Right lobe of liver (tissue), 4 donors: ENCODE measurements around the gene SH3PXD2A.

Experiments used
- CTCF ChIP-seq, 4 donors: fragments of 200-600 bp in 3 of 4; fragments of 450-650 bp in 1 of 4; IDR thresholded peaks; one replicate each; pipeline versions ENCODE4 v1.5.1 to v1.8.0; 2016 to 2022; ENCODE audit warnings: antibody characterized with exemption in 4 of 4, mild to moderate bottlenecking in 2 of 4
- POLR2A ChIP-seq: fragments of 450-650 bp; IDR thresholded peaks from one replicate; pipeline ENCODE4 v1.6.1; 2017; ENCODE audit warnings: antibody characterized with exemption, mild to moderate bottlenecking
- donor health status: DM: no; HTN: no; CAD: no.
- donor health status: DM: no; HTN: no; CAD: no.
- donor health status: DM: no; HTN: yes; CAD: no.

- TF ChIP-seq CTCF (IDR thresholded peaks at IDR 0.05) (no peak), POLR2A (no peak)
These were observed 282.2 kb downstream of the SH3PXD2A start for GRCh38 chr10:103573205-103573487.
